Activated CD4-positive, CD25-positive, alpha-beta regulatory T cell treated with anti-CD3 and anti-CD28 coated beads, Interleukin-2, amount 50 U/mL, for 72 hours (primary cell): ENCODE measurements around the gene SLC16A9.

Experiments
- DNase-seq: peaks from one replicate; pipeline ENCODE4 v3.0.0; 2021

Gene SLC16A9

DNA sequence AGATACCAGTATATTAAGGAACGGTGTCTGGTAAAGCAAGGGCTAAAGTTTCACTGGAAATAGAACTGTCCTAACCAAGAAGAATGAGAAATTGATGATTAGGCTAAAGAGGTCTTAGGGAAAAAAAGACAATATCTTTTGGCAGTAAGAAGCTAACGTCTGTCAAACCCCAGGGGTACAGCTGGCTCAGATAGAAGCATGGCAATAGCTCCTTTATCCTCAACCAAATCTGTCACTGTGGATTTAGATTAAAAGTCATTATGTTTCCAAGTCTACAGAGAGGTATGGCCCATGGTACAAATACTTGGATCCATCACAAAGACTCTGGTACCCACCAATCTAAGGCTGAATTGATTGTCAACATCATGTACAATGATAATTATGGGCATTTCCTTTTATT, 8.6 kb upstream of the SLC16A9 start:
- no peak for DNase-seq

DNA sequence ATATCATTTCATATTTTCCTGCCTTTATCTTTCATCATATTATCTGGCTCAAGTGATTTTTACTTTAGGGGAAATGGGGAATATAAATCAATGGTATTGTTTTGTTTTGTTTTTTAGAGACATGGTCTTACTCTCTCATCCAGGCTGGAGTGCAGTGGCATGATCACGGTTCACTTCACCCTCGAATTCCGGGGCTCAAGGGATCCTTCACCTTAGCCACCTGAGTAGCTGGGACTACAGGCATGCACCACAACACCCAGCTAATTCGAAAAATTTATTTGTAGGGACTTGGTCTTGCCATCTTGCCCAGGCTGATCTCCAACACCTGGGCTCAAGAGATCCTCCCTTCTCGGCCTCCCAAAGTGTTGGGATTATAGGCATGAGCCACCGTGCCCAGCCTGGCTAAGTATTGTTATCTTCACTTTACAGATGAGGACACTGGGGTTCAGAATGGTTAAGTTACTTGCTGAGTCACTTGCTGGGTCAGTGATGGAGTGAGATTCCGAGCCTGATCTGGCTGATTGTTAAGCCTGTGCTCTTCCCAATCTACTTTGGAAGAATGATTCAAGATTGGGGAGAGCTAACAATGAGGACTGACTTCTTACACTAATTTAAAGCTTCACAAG, 3.7 kb upstream of the SLC16A9 start:
- no peak for DNase-seq

DNA sequence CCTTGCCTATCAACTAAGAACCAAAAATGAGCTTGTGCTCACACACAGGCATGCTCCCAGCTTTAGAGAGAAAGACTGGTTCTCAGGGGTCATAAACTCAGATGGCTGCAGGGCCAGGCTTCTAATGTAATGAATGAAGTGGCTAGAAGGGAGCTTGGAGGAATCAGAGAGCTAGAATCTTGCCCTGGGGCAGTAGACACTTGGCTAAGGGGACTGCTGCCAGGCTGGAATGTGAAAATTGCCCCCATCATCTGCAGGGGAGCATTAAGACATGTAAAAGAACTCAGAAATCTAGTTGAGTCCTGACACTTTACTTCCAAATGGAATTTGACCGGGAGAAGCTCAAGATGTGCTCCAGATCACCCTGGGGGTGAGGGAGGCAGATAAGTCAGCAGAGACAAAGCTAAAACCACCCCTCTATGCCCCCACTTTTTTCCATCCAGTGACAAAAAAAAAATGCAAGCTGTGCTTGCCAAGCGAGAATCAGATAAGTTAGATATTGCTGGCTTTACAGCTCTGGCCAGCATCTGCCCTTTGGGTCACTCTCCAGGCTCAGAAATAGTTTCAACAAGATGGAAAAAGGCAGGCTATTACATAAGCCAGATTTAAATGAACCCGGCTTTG, 2.3 kb upstream of the SLC16A9 start:
- no peak for DNase-seq

DNA sequence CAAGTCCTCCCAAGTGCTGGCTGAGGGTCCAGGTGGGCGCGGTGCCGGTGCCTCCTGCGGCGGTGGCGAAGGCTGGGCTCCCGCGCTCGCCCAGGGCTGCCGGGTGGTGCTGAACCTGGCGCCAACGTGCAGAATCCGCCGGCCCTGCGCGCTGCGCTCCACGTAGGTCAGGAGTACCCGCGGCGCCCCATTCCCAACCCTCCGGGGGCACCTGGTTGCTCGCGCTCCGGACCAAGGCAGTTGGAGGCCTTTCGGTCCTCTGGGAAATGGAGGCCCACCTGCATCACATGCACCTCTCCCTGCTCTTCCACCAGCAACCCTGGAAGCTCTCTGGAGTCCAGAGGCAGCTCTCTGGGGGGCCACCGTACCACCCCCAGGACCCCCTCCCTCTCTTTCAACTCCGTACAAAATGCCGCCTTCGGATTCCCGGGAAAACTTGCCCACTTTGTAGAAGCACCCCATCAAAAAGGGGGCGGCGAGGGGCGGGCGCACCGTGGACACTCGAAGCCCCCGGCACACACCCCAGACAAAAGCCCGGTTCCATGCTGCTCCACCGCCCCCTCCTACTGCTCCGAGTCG, 745 bp downstream of the SLC16A9 start:
- no peak for DNase-seq

DNA sequence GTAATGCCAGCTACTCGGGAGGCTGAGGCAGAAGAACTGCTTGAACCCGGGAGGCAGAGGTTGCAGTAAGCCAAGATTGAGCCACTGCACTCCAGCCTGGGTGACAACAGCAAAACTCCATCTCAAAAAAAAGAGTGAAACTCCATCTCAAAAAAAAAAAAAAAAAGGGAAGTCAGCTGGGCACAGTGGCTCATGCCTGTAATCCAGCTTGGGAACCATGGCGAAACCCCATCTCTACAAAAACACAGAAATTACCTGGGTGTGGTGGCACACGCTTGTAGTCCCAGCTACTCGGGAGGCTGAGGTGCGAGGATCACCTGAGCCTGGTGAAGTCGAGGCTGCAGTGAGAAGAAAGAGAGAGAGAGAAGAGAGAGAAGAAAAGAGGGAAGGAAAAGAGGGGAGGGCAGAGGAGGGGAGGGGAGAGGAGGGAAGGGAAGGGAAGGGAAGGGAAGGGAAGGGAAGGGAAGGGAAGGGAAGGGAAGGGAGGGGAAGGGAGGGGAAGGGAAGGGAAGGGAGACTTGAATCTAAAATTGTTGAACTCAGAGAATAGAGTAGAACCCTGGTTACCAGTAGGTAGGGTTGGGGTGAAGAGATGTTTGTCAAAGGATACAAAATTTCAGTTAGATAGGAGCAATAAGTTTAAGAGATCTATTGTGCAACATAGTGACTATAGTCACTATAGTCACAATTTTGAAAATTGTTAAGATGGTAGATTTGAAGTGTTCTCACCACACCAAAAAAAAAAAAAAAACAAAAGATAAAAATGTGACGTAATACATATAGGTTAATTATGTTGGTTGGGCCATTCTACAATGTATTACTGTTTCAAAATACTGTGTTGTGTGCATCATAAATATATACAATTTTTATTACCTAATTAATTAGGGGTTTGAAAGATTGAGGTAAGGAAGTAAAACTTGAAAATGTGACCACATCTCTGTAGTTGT, 2.5 kb downstream of the SLC16A9 start:
- DNase-seq: no peak

DNA sequence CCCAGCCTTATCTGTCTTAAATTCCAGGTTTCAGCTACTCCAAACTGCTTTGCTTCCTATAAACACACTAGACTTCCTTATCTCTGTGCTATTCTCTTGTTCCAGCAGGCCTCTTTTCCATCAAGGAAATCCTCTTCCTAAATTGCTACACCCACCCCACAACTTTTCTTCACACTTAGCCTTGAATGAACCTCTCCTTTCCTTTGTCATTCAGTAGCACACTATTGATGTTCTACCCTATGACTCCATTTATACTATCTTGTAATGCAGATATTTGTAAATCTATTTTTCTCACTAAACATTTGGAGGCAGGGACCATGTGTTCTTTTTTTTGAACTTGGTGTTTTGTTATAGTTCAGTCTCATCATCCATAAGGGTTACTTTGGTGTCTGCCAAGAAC, 3.7 kb downstream of the SLC16A9 start:
- DNase-seq: no peak

DNA sequence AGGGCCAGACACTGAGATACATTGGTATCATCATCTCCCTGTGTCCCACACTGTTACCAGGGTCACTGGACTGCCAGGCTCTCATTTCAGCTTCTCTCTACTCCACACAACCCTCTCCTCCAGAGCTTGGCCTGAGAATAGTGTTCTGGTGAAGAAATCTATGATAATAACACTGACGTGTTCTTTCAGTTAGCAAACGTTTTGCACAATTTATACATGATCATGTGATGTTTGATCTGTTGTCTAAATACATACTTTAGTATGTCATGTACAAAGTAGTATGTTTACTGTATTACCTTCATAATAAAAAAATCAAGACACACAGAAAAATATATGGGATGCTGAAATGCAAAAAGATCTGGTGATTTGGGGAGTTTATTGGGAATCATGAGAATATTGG, 5.0 kb downstream of the SLC16A9 start:
- no peak for DNase-seq

DNA sequence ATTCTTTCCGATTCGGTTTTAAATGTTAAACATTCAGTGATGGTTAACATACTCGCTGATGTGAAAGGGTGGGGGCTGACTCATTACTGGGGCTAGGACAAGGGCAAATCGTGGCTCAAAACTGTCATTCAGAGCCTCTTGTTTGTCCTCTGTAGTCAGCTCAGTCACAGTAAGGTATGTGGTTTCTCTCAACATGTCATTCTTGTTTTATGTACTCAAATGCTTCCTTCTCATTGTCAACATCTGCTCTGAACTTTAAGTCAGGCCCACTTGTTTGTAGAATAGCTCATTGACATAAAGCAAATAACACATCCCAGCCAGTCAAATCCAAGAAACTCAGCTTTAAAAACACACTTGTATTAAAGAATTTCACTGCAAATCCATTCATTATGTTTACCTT, 7.3 kb downstream of the SLC16A9 start:
- DNase-seq: no peak

DNA sequence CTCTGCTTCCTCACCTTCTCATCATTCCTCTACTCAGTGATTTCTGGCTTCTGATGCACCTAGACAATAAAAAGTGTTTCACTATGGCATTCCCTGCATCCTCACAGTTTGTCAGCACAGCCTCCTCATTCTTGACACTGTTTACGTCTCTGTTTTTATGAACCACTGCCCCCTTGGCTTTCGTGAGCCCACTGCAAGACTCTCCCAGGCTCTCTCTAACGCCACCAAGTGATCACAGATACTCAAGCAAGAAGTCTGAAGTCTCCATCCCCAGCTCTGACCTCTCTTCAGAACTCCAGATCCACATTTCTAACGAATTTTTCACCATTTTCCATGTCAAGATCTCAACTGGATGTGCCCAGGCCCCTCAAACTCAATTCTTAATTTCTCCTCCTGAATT, 8.9 kb downstream of the SLC16A9 start:
- DNase-seq: no peak

DNA sequence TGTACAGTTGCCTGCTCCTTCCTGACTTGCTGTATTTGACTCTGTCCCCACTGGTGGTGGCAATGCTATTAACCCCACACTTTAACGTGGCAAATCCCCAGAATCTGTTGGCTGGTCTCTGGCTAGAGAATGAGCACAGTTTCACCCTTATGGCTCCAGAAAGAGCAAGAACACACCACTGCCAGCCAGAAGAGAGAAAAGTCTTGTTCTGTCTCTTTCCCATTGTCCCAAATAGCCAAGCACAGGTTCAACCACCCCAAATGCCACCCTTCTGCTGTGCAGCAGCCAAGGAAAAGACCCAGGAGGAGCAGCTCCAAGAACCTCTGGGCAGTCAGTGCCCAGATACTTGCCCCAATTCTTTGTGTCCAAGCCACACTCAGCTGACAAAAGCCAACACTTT, 11.3 kb downstream of the SLC16A9 start:
- no peak for DNase-seq

DNA sequence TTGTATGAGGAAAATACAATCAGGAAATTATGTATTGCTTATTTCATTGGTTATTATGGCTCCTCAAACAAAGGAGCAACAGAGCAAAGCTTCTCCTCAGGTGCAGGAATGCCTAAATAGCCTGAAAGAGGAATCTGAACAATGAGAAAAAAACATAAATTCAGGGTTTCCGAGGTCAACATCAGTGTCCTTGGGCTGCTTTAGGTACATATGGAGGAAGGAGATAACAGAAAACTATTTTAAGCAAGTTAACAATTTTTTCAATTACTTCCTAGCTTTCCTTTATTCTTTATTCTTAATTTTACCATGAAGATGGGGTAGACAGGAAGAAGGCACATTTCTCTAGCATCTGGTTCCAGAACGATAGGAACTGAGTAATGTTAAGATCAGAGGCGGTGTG, 14.0 kb downstream of the SLC16A9 start:
- DNase-seq: no peak

DNA sequence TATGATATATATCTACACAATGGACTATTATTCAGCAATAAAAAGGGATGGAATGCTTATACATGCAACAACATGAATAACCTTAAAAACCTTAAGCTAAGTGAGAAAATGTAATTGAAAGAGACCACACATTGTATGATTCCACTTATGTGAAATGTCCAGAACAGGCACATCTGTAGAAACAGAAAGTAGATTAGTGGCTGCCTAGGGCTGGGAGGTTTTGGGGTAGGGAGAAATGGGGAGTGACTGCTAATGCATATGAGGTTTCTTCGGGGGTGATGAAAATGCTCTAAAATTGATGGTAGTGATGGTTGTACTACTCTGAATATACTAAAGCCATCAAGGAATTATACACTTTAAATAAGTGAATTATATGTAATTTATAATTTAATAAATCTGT, 14.7 kb downstream of the SLC16A9 start:
- DNase-seq: no peak

DNA sequence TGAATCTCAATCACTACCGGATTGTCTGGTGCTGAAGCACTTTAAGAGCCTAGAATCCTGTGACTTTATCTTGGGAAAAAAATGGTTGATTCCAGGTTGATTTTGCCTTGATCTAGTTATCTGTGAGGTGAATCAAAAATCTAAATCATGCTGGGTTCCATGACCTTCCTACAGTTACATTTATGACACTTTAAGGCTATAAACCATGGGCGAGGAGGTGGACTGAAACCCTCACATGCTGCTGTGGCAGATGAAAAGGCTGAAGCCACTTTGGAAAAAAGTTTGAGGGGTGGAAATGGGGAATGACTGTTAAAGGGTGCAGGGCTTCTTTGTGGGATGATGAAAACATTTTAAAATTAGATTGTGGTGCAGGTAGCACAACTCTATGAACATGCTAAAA, 17.5 kb downstream of the SLC16A9 start:
- no peak for DNase-seq

DNA sequence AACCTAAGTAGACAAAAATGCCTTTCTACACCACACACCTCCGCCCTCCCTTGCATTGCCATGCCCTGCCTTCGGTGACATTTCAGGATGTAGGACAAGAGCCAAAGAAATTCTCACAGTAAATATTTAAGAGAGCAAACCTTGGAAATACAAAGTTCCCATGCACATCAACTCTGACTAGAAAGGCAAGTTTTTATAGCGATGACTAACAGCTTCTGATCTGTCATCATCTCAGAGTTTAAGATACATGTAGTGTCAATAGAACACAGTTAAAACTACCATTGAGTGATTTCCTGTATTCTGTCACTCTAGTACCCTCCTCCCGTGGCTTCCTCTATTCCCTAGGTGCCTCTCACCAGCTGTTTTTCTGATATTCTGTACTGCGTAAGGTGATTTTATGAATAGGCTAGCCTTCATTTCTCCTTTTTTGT, 20.7 kb downstream of the SLC16A9 start:
- DNase-seq: no peak

DNA sequence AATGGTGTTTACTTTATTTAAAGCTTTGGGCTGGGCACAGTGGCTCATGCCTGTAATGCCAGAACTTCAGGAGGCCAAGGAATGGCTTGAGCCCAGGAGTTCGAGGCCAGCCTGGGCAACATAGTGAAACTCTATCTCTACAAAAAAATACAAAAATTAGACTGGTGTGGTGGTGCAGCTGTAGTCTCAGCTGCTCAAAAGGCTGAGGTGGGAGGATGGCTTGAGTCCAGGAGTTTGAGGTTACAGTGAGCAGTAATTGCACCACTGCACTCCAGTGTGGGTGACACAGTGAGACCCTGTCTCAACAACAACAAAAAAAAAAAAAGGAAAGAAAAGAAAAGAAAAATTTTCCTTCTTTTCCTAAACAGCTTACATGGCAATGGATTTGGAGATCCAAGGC, 22.0 kb downstream of the SLC16A9 start:
- no peak for DNase-seq

DNA sequence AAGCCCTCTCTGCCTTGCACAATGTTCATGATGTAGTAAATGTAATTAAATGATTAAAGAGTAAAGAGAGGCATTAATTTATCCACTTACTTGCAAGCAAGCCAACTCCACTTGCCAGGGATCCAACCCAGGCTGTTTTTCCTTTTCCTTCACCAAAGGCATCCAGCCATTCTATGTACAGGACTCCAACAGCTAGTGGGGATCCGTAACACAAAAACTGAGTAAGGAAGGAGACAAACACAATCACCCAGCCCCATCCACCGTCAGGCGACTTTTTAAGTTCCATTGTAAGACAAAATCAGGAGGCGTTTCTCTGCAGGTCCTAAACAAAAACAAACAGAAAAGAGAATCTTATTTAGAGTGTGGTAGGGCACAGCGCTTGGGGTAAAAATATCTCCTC, 25.6 kb downstream of the SLC16A9 start:
- no peak for DNase-seq

DNA sequence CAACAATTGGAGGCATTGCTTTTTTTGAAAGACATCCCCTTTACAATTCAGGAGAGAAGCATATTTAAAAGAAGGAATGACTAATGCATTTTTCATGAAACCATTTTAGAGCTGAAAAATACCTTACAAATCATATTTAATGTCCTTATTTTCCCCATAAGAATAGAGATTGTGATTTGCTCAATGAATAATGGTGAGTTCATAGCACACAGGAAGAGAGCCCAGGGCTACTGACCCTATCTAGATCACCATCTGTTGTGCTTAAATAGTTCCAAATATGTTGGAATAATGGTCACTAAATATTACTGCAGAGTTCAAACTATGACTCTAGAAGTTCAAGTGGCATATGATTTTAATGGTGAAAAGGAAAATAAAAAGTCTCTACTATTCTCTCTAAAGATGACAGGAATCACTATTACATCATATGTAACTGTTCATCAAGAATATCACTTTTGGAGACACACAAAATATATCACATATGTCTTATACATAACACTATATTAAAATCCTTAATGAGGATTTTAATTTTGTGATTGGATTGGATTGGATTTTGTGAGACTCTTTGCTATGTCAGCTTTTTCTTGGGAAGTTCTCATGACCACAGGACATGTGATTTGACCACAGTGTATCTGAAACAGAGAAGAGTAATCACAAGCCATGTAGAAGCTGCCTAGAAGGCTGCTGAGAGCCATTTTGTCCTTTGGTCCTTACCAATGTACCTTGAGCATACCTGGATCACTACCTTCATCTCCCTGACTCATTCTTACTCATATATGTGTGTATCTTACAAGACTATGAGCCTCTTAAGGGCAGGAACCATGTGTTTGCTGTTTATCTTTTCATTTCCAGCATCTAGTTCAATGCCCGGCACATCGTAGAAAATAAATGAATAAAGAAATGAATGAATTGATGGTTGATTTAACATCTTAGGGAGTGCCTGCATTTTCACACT, 26.4 kb downstream of the SLC16A9 start:
- DNase-seq: no peak

DNA sequence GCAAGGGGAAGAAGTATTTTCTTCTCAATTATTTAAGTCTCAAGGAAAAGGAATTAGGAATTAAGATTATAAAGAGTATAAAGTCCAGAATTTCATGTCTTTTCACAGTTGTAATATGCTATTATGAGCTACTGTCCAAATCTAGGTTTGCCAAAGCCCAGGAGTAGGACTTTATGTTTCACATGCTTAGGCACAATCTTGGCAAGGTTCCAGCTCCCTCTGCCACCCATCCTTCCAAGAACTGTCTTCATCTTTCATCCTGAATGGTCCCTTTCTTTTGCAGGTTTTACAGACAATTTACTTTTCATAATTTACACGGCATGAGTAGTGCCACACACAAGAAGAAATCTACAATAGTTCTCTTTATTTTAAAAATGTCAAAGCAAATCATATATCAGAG, 29.5 kb downstream of the SLC16A9 start:
- no peak for DNase-seq

DNA sequence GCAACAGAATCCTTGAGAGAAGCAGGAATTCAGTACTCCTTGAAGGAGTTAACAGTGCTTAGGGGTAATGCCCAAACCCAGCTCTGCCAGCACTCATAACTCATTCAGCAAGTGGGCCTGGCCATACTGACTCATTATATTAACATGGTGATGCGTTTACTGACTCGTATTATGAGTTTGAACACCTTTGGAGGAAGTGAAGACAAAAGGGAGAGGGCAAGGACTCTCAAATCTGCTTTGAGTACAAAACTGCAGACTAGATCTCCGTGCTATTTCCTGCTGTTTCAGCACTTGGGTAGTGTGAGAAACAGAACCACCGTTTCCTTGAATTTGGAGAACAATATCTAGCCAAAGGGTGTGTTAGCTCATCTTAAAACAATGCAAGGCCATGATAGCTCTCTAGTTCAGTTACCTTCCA, 30.8 kb downstream of the SLC16A9 start:
- no peak for DNase-seq

DNA sequence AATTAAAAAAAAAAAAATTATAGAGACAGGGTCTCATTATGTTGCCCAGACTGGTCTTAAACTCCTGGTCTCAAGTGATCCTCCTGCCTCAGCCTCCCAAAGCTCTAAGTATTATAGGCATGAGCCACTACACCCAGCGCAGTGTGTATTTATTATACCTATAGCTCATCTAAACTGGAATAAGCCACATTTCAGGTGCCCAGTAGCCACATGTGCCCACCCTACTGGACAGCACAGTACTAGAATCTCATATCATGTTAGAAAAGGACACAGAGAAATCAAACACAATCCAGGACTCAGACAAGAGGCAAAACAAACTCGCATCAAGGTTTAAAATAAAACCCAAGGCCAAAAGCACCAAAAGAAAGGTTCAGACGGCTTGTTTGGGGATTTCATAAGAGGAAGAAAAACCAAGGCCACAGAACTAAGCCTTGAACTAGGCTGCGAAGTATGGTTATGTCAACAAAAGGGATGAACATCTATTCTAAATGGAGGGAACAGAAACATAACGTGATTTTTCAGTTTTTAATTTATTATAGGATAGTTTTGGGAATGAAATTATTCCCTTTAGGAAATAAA, 32.3 kb downstream of the SLC16A9 start:
- DNase-seq: no peak

DNA sequence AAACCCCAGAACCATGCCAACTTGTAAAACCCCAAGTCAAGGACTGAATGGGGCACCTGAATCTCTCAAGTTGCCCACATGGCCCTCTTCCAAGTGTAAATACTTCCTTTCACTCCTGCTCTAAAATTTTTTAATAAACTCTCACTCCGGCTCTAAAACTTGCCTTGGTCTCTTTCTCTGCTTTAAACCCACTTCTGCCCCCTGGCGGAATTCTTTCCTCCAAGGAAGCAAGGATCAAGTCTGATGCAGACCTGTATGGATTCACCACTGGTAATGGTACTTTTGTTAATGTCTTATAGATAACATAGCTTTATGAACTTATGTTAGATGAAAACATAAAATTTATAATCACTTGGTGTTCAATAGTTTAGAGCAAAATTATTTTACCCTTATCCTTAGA, 33.8 kb downstream of the SLC16A9 start:
- DNase-seq: no peak

DNA sequence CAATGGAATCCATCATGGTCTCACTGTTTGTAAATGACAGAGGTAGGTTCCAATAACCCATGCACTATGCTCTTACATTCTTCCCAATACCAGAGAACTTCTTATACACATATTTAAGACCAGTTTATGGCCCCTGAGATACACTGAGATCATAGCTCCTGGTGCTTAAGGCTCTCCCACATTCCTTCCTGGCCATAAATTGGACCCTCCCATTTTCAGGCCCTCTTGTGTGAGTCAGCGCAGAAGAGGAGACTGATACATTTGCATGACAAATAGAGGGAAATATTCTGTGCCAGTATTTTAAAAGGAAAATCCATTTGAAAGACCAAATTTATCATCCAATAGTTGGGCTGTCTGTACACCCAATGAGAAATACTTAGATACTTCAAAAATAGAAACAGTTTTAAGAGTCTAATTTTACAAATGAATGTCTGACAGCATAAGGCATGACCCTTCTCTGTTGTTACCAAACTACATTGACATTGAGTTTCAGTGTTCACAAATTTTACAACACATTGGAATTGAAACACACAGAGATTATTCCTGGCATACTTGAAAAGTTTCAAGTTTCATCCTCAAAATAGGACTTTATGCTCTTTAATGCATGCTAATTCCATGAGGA, 35.3 kb downstream of the SLC16A9 start:
- DNase-seq: no peak
